T-helper 2 cell treated with Interferon-gamma antibody and Interleukin-4, amounts not matched to agents 100 ng/mL and 5 ng/mL, for 36 hours (primary cell): ENCODE measurements around the gene SLC22A31. TPM values are rescaled to one million over a fixed set of nuclear protein-coding genes. Genes with fewer than 3 reads are reported as not detected.

ENCODE experiments used
- intact Hi-C: fragments of 100-400 bp; cut with micrococcal nuclease; formaldehyde crosslinking; loops from one replicate; pipeline ENCODE4 v1.15.1; 2023
- total RNA-seq: library from RNA; stranded (reverse); gene quantifications from 2 replicates; pipeline ENCODE4 v1.2.3, GENCODE V29; 2022

Gene SLC22A31
- total RNA-seq, 1 donor from 2014 or later = 2.5 TPM

DNA sequence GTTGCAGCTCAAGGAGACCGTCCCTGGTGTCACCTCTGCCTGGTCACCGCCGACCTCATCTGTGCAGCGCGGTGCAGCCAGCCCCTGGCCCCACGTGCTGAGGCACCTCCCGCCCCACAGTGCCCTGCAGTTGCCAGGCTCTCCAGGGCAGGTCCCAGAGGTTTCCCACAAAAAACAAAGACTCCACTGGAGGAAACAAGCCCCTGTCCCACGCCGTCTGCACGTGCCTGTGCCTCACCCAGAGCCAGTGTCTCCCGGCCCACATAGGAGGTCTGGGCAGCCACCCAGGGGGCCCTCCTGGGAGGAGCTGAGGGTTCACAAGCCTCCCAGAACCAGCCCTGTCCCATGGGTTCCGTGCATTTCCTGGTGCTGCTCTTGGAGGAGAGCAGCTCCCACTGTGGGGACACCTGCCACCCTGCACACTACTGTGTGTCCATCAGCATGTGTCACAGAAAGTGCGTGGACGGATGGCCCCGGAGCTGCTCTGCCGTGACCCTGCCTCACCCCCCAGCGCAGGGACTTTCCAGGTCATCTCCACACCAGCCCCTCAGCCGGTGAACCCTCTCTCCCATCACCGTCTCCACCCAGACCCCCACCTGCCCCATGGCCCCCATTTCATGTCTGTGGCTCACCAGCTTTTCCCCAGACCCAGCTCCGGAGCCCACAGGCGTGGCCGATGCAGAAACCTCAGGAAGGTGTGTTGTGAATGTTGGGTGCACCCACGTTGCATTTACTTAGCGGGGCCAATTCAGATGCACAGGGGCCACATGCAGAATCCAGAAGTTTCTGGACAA, 45.8 kb downstream of the SLC22A31 start:
- intact Hi-C loops = no loop called here

- intact Hi-C loops = no loop called here
These were observed 46.5 kb downstream of the SLC22A31 start for GRCh38 chr16:89153848-89154271.

- intact Hi-C loops = no loop called here
These were observed 47.3 kb downstream of the SLC22A31 start for GRCh38 chr16:89152831-89153700.

DNA sequence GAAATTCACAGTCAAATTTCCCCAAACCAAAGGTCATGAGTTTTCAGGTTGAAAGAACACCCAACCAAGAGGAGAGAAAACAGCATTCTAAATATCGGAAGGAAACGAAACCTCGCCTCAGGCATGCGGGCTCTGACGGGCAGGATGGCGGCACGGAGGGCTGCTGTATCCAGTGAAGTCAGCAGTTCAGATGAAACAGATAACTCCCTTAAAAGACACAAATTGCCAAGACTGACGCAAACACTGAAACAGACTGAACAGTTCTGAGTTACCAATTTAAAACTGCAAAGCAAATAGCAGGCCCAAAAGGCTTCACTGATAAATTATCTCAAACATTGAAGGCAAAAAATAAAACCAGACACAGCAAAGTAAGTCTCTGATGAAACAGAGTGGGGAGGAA, 49.4 kb downstream of the SLC22A31 start:
- intact Hi-C loops = no loop called here

DNA sequence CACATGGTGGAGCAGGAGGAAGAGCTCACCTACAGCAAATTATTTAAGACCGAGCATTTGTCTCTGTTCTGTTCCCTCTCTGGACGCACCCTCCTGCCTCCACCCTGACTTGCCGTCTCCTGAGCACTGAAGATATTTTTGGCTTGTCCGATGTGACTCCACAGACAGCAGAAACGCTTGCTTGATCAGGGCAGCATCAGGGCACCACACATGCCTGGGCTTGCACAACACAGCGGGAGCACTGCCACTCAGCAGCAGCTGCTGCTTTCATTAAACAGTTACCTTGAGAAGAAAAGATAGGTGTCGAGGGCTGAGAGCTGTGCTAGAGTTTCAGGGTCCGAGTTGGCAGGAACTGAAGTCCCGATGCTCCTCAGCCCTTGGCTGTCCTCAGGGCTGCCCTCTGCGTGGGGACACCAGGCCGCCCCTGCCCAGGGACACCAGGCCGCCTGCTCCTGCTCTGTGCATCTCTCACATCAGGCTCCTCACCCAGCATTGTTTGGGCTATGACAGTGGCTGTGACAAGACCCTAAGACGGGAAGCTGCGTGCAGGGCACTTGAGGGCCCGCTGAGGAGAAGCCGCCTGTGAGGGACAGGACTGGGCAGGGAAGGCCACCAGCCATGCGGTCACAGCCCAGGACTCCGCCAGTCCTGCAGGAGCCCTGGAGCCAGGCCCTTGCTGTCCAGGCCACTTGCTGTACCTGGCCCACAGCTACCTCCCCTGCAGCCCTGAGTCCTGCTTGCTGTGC, 50.1 kb downstream of the SLC22A31 start:
- intact Hi-C loops = no loop called here

DNA sequence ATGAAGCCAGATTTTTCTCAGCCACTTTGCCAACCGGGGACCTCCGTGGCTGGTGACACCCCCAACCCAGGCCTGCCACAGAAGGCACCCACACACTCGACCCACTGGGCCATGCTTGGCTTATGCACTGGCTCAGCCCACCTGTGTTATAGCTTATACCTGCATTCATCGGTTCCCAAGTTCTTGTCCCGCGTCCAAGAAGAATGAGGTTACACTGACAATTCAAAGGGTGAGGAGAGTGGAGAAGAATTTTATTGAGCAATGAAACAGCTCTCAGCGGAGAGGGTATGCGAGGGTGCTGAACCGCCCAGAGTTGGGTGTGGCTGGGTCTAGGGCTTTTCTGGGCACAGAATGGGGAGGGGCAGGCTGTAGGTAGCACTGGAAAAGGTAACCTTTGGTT, 51.0 kb downstream of the SLC22A31 start:
- intact Hi-C loops = no loop called here

GRCh38 chr16:89147085-89147817, 53.1 kb downstream of the SLC22A31 start:
- intact Hi-C loops = no loop called here

DNA sequence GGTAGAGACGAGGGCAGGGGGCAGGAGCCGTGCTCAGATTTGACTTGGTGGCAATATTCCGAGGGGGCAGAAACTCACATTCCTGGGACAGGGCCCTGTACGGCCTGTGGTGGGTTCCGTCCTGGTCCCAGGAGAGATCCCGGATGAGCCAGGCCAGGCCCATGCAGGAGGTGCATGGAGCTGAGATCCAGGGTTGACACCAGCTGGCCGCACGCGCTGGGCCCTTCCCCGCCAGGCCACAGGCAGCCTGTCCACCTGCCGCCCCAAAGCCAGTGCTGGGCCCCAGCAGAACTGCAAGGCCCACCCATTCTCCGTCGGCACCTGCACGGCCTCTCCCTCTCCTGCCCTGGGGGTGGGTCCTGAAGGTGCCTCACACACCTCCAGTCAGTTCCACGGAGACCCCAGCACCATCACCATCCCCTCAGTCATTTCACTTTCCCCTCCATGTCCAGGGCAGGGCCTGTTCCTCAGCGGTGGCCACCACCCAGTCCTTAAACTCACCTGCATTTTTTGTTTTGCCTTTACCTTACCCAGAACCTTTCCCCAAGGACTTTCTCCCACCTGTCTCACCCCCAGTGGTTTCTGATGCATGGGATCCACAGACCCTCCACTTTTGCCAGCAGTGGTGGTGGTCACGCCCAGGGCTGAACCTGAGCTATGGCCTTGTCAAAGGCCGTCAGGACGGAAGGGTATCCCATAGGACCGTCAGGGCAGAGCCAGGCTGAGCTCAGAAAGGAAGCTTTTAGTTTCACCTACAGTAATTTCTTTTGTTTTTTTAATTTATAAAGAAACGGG, 53.9 kb downstream of the SLC22A31 start:
- intact Hi-C loops = no loop called here

Other genes with a start within 250 kb of the SLC22A31 start
- 0.64 and 0.73 TPM in 2 replicates for gene CBFA2T3, start 223.3 kb downstream of the SLC22A31 start, total RNA-seq
- gene ACSF3, start 106.7 kb downstream of the SLC22A31 start, total RNA-seq = 50.0 and 51.4 TPM in 2 replicates
- not detected in 2 replicates for gene CDH15, start 28.8 kb downstream of the SLC22A31 start, total RNA-seq
- 6.2 and 9.0 TPM in 2 replicates for gene ZNF778, start 17.2 kb upstream of the SLC22A31 start, total RNA-seq